Panc1 (cell line): ENCODE measurements around the gene LZTS2. TPM values are rescaled to one million over a fixed set of nuclear protein-coding genes. Genes with fewer than 3 reads are reported as not detected.

ENCODE experiments used
- ATAC-seq: fragments of 200-7000 bp; cut with Tn5 transposase; 2 replicates; pipeline ENCODE4 v1.9.1; 2020; ENCODE audit warnings: mild to moderate bottlenecking, moderate library complexity
- BruUV-seq: library from RNA; stranded (reverse); fragments of 400-500 nt; replicated peaks from 2 replicates; lab custom pipeline; 2021; lab: Mats Ljungman, UMichigan
- CTCF ChIA-PET: fragments of 300-600 bp; sonication (Branson Sonifier 250); formaldehyde crosslinking; loops from one replicate; lab custom pipeline; 2022; ENCODE audit warnings: antibody characterized with exemption; lab: Charles Lee
- POLR2A ChIA-PET: fragments of 300-600 bp; sonication (Branson Sonifier 250); formaldehyde crosslinking; loops from one replicate; lab custom pipeline; 2022; ENCODE audit warnings: antibody characterized with exemption; lab: Charles Lee
- DNase-seq: peaks from one replicate; pipeline ENCODE4 v3.0.0-alpha.2; 2010; ENCODE audit warnings: low read depth, low spot score
- H3K27ac ChIP-seq: 2 replicates; pipeline ENCODE4 v1.5.1; 2011; ENCODE audit warnings: mild to moderate bottlenecking, low read length, inconsistent platforms
- H3K27me3 ChIP-seq: fragments of 200-500 bp; sonication (Bioruptor generic); 2 replicates; pipeline ENCODE4 v1.6.0; 2014; ENCODE audit warnings: low read length, inconsistent platforms; ENCODE audit not compliant: control insufficient read depth, insufficient read depth
- H3K36me3 ChIP-seq: fragments of 200-500 bp; sonication (Bioruptor generic); 2 replicates; pipeline ENCODE4 v1.5.1; 2014; ENCODE audit warnings: inconsistent platforms, mild to moderate bottlenecking, low read length, moderate library complexity; ENCODE audit not compliant: control insufficient read depth, insufficient read depth
- H3K4me1 ChIP-seq: 2 replicates; pipeline ENCODE4 v1.5.1; 2011; ENCODE audit warnings: inconsistent platforms, mild to moderate bottlenecking, low read length, moderate library complexity; ENCODE audit not compliant: control insufficient read depth, insufficient read depth
- H3K4me3 ChIP-seq, 2 experiments: 2 replicates each; pipeline ENCODE4 v1.5.1; 2011 to 2012; ENCODE audit warnings: low read depth in 2 of 2, low read length in 2 of 2, mild to moderate bottlenecking in 2 of 2, inconsistent platforms in 1 of 2, moderate library complexity in 1 of 2
- H3K9me3 ChIP-seq: fragments of 200-500 bp; sonication (Bioruptor generic); 2 replicates; pipeline ENCODE4 v1.5.1; 2014; ENCODE audit warnings: low read depth, mild to moderate bottlenecking, inconsistent platforms, low read length, moderate library complexity; ENCODE audit not compliant: control insufficient read depth, insufficient read depth
- CTCF ChIP-seq: fragments of 450-650 bp; IDR thresholded peaks from 2 replicates; pipeline ENCODE4 v1.5.1; 2017; ENCODE audit warnings: mild to moderate bottlenecking
- POLR2AphosphoS5 ChIP-seq: IDR thresholded peaks from 2 replicates; pipeline ENCODE4 v1.6.1; 2012; ENCODE audit warnings: mild to moderate bottlenecking, low read depth, low read length, moderate library complexity
- REST ChIP-seq, 2 experiments: IDR thresholded peaks; 2 replicates each; pipeline ENCODE4 v1.6.1; 2011 to 2012; ENCODE audit warnings: low read depth in 2 of 2, control low read depth in 1 of 2, low read length in 1 of 2, mild to moderate bottlenecking in 1 of 2, moderate library complexity in 1 of 2; ENCODE audit not compliant: insufficient read depth in 1 of 2
- SIN3A ChIP-seq: IDR thresholded peaks from 2 replicates; pipeline ENCODE4 v1.6.1; 2012; ENCODE audit warnings: low read depth, mild to moderate bottlenecking, low read length, moderate library complexity, borderline replicate concordance; ENCODE audit not compliant: insufficient read depth
- TCF7L2 ChIP-seq: IDR thresholded peaks from 2 replicates; pipeline ENCODE4 v1.6.1; 2011; ENCODE audit warnings: mild to moderate bottlenecking, low read depth, low read length, inconsistent platforms
- in situ Hi-C: cut with HindIII; loops from 2 replicates; pipeline ENCODE4 v1.10.0; 2016; ENCODE audit warnings: low sequenced_read_pairs, low pct_unique_long_range_greater_than_20kb
- intact Hi-C: fragments of 100-400 bp; cut with micrococcal nuclease; formaldehyde crosslinking; loops from one replicate; pipeline ENCODE4 v1.10.0; 2022; ENCODE audit not compliant: unreplicated experiment
- total RNA-seq: library from RNA; stranded (reverse); gene quantifications from one replicate; pipeline ENCODE4 v1.2.1, GENCODE V29; 2021; ENCODE audit not compliant: unreplicated experiment

The LZTS2 gene
- total RNA-seq, 1 experiment from 2014 or later: 65.5 TPM

GRCh38 chr10:100997360-100998182 is 2.0 kb upstream of the LZTS2 start:
- in situ Hi-C loops (no loop called here), intact Hi-C loops (no loop called here)
- Histone ChIP-seq H3K27me3 (no peaks in the 10 kb centered on the region), H3K27ac (peak overlapping the region; percentile 96), H3K9me3 (no peaks in the 10 kb centered on the region), H3K4me1 (peaks cover 40% of the 10 kb centered on the region), H3K36me3 (peaks cover 7% of the 10 kb centered on the region; the same call in 1 of the 2 replicates), H3K4me3 (peak overlapping the region; percentile 74 to 87)
- DNase-seq (no peak), ATAC-seq (peak; percentile 73)
- CTCF ChIA-PET: interaction anchor here (0.8 to 1.8 kb wide), 8 partner anchors 9 to 52 kb away, joined by 3 to 11 read pairs (median 4); partner anchors contain the start of gene SEMA4G
- no TSS peak for BruUV-seq
- TF ChIP-seq CTCF: peak; percentile 99
- TF ChIP-seq REST (IDR thresholded peaks at IDR 0.05; ENCODE audit: insufficient read depth in 1 of 2, low read depth in 2 of 2, low read length in 1 of 2): 0 out of 4 replicates have a peak, but pooled peaks of 1 of the 2 experiments have one; percentile 28
- TF ChIP-seq TCF7L2: no peak
- TF ChIP-seq POLR2AphosphoS5: peak; percentile 24
- TF ChIP-seq SIN3A: peak; percentile 92; the same call in 1 of the 2 replicates
- POLR2A ChIA-PET: interaction anchor here (0.5 to 1.1 kb wide), 5 partner anchors 17 to 254 kb away, joined by 3 to 14 read pairs (median 5); partner anchors contain the start of gene KAZALD1

GRCh38 chr10:100998183-100998990 is 1.2 kb upstream of the LZTS2 start:
- intact Hi-C loops: no loop called here

More at GRCh38 chr10:100998183-100998990, 1.2 kb upstream of the LZTS2 start:
- TF ChIP-seq POLR2AphosphoS5 (no peak), CTCF (no peak), TCF7L2 (no peak), SIN3A (no peak), REST (IDR thresholded peaks at IDR 0.05; ENCODE audit: insufficient read depth in 1 of 2, low read depth in 2 of 2, low read length in 1 of 2) (no peak)
- BruUV-seq: no TSS peak
- ChIA-PET CTCF (interaction anchor here (0.6 to 1.2 kb wide), 10 partner anchors 8 to 786 kb away, joined by 3 to 14 read pairs (median 4); no protein-coding TSS in a partner anchor), POLR2A (interaction anchor here (0.6 to 1.1 kb wide), 4 partner anchors 16 to 255 kb away, joined by 3 to 14 read pairs (median 6); no protein-coding TSS in a partner anchor)
- H3K4me1 ChIP-seq: peaks cover 40% of the 10 kb centered on the region
- no peak for DNase-seq
- H3K36me3 ChIP-seq: peaks cover 8% of the 10 kb centered on the region; the same call in 1 of the 2 replicates
- ATAC-seq: peak; percentile 49
- in situ Hi-C loops: no loop called here
- H3K9me3 ChIP-seq: no peaks in the 10 kb centered on the region
- H3K4me3 ChIP-seq: peak overlapping the region; percentile 74 to 87
- H3K27ac ChIP-seq: peak overlapping the region; percentile 96
- H3K27me3 ChIP-seq: no peaks in the 10 kb centered on the region
